ENCODE data around the gene KAT6B. TPM values are rescaled to one million over a fixed set of nuclear protein-coding genes. Genes with fewer than 3 reads are reported as not detected.
"Not testable (repeated sequence)": the region's sequence is repeated elsewhere in the genome, so short reads cannot be mapped to it uniquely, and the experiment has no call there.

KAT6B gene
- total RNA-seq, 4 donors from 2014 or later = 34.2 to 84.2 (median 47.3) TPM

DNA sequence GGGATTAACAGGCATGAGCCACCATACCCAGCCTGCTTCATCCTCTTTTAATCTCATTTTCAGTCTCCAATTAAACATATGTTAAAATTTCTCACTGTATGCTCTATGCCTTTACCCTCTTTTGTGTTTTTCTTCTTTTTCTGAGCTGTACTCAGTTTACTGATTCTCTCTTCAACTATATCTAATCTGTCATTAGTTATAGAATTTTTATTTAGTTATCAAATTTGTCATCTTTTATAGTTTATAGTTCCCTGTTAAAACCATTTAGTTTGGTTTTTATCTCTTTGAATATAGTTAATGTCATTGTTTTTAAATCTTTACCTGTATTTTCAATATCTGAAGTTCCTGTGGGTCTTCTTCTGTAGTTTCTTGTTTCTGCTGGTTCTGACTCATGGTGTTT lies 93.3 kb downstream of the KAT6B start:
- no peaks in the 10 kb centered on the region for H3K36me3 ChIP-seq
- TF ChIP-seq, protein P1, sequence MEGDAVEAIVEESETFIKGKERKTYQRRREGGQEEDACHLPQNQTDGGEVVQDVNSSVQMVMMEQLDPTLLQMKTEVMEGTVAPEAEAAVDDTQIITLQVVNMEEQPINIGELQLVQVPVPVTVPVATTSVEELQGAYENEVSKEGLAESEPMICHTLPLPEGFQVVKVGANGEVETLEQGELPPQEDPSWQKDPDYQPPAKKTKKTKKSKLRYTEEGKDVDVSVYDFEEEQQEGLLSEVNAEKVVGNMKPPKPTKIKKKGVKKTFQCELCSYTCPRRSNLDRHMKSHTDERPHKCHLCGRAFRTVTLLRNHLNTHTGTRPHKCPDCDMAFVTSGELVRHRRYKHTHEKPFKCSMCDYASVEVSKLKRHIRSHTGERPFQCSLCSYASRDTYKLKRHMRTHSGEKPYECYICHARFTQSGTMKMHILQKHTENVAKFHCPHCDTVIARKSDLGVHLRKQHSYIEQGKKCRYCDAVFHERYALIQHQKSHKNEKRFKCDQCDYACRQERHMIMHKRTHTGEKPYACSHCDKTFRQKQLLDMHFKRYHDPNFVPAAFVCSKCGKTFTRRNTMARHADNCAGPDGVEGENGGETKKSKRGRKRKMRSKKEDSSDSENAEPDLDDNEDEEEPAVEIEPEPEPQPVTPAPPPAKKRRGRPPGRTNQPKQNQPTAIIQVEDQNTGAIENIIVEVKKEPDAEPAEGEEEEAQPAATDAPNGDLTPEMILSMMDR (IDR thresholded peaks at IDR 0.05) = no peak
- TF ChIP-seq POLR2AphosphoS5 (IDR thresholded peaks at IDR 0.05) (no peak), EP300 (IDR thresholded peaks at IDR 0.05) (no peak), POLR2A (IDR thresholded peaks at IDR 0.05) (no peak)
- no peak for DNase-seq (ENCODE audit: low spot score in 2 of 2)
- H3K27me3 ChIP-seq = no peaks in the 10 kb centered on the region
- H3K4me3 ChIP-seq = no peak overlapping the region
- H3K9me3 ChIP-seq = no peaks in the 10 kb centered on the region
- no peak overlapping the region for H3K27ac ChIP-seq
- peaks cover 37% of the 10 kb centered on the region for H3K4me1 ChIP-seq

DNA sequence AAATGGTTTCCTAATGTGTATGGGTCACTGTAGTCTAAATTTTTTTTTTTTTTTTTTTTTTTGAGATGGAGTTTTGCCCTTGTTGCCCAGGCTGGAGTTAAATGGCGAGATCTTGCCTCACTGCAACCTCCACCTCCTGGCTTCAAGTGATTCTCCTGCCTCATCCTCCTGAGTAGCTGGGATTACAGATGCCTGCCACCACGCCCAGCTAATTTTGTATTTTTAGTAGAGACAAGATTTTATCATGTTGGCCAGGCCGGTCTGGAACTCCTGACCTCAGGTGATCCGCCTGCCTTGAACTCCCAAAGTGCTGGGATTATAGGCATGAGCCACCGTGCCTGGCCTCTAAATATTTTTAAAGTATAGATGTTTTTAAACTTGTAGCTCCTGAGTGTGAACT lies 94.7 kb downstream of the KAT6B start:
- not testable (repeated sequence) for H3K36me3 ChIP-seq; H3K4me3 ChIP-seq; H3K9me3 ChIP-seq; H3K27me3 ChIP-seq; DNase-seq (ENCODE audit: low spot score in 2 of 2); H3K27ac ChIP-seq
- 64% methylated on average over 5 of the region's 5 CpGs for WGBS
- H3K4me1 ChIP-seq = peaks cover 45% of the 10 kb centered on the region

DNA sequence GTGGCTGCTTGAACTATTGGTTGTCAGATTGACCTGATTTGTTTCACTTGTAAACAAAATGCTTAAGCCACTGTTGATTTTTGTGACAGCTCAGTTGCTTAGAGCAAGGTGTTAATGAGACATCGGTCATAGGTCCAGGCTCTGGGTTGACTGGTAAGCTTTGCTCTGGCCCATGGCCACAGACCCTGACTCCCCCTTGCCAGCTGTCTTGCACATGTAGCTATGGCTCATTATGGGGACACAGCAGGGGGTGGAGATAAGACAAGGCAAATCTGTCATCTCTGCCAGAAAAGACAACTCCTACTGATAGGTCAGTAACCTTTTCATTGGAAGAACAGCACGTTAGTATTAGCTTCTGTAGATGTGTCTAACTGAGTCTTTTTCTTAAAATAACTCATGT lies 95.3 kb downstream of the KAT6B start:
- Histone ChIP-seq H3K27me3 (no peaks in the 10 kb centered on the region), H3K27ac (no peak overlapping the region), H3K36me3 (no peaks in the 10 kb centered on the region), H3K4me1 (peaks cover 45% of the 10 kb centered on the region), H3K4me3 (no peak overlapping the region), H3K9me3 (no peaks in the 10 kb centered on the region)
- TF ChIP-seq POLR2A (IDR thresholded peaks at IDR 0.05) (no peak), EP300 (IDR thresholded peaks at IDR 0.05) (no peak), POLR2AphosphoS5 (IDR thresholded peaks at IDR 0.05) (no peak)
- WGBS = 69% methylated on average over 2 of the region's 2 CpGs
- no peak for DNase-seq (ENCODE audit: low spot score in 2 of 2)

DNA sequence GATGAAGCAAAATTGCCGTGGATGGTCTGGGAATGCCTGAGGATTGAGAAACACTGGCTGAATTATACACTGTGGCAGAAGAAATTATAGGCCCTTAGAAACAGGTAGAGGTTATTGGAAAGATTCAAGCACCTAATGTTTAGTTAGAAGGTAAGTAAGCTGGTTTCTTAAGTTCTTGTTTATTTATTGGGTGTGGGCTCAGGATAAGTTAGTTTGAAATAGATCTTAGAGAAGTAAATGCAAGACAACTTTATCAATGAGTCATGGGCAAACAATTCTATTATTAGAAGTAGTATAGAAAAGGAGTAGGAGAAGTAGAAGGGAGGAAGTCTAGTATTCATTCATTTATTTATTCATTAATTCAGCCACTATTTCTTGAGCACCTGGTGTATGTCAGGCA lies 96.5 kb downstream of the KAT6B start:
- H3K27me3 ChIP-seq = no peaks in the 10 kb centered on the region
- H3K36me3 ChIP-seq = no peaks in the 10 kb centered on the region
- no peak for TF ChIP-seq POLR2AphosphoS5 (IDR thresholded peaks at IDR 0.05)
- no peak overlapping the region for H3K4me3 ChIP-seq
- peaks cover 56% of the 10 kb centered on the region for H3K4me1 ChIP-seq
- H3K9me3 ChIP-seq = no peaks in the 10 kb centered on the region
- WGBS = 63% methylated on average over 1 of the region's 1 CpG
- no peak overlapping the region for H3K27ac ChIP-seq
- no peak for DNase-seq (ENCODE audit: low spot score in 2 of 2)

DNA sequence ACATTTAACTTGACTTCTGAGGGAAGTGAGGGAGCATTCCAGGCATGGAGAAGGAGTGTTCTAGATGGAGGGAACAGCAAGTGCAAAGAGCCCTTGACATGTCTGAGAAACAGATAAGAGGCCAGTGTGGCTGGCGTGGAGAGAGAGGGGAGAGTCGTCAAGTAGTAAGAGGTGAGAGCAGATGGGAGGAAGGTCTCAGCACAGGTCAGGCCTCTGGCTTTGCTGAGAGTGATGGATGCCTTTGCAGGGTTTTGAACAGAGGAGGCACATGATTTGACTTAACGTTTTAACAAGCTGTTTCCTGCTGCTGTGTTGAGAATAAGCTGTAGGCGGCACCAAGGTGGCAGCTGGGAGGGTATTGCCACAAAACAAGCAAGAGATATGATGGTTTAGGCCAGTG lies 97.2 kb downstream of the KAT6B start:
- H3K27ac ChIP-seq = peak overlapping the region; percentile 61
- H3K4me1 ChIP-seq = peaks cover 60% of the 10 kb centered on the region
- no peak overlapping the region for H3K4me3 ChIP-seq
- H3K9me3 ChIP-seq = no peaks in the 10 kb centered on the region
- no peaks in the 10 kb centered on the region for H3K27me3 ChIP-seq
- TF ChIP-seq POLR2A (IDR thresholded peaks at IDR 0.05) (no peak), EP300 (IDR thresholded peaks at IDR 0.05) (no peak), POLR2AphosphoS5 (IDR thresholded peaks at IDR 0.05) (no peak)
- TF ChIP-seq, protein P1 (IDR thresholded peaks at IDR 0.05) = no peak
- no peak for DNase-seq (ENCODE audit: low spot score in 2 of 2)
- H3K36me3 ChIP-seq = no peaks in the 10 kb centered on the region
- WGBS = 65% methylated on average over 4 of the region's 4 CpGs

DNA sequence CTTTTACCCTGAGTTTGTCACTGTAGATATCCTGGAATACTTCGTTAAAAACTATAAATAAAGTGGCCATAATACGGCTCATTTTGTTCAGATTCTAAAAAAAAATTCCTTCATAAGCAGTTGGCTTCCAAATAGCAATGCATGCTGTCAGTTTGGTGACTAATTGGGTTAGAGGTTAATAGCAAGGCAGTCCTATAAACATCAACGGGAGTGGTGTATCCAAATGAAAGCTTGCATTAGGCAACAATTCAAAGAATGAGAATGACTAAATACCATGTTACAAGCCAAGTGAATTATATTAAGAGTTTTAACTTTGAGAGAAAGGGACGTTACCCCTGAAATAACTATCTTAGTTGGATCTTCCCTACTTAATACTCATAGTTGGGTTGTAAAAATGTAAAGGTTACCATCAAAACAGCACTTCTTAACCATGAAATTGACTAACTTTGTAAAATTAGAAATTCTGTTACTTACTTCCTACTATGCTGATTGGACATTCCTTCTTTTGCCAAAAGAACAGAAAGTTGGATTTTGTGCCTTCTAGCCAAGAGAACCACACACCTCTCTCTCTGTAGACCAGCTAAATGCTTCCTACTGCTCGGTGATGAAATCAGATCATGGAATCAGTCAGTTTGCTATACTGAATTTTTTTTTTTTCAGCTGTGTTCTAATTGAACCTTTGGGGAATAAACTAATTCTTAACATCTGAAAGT lies 98.0 kb downstream of the KAT6B start:
- WGBS = 20% methylated on average over 5 of the region's 5 CpGs
- no peak for DNase-seq (ENCODE audit: low spot score in 2 of 2)
- Histone ChIP-seq H3K36me3 (no peaks in the 10 kb centered on the region), H3K4me3 (no peak overlapping the region), H3K9me3 (no peaks in the 10 kb centered on the region), H3K27me3 (no peaks in the 10 kb centered on the region), H3K27ac (peak overlapping the region; percentile 61), H3K4me1 (peaks cover 68% of the 10 kb centered on the region)
- TF ChIP-seq POLR2AphosphoS5 (IDR thresholded peaks at IDR 0.05) = peak in 1 of 3 donors; percentile 35
- TF ChIP-seq, protein P1 (IDR thresholded peaks at IDR 0.05) = no peak

DNA sequence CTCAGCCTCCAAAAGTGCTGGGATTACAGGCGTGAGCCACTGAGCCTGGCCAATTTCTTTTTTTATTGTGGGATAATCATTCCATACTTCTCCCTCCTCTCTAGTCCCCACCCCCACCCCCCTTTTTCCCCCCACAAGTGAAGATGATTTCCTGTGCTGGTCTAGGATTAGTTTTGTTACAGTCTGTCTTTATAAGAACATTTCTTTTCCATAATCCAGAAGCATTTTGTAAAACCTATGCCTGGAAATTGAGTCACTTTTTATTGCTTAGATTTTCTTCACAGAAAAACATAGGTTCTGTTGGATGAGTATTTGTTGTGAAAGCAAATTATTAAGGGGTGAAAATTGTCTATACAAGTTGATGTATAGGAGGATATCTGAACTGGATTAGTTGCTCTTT lies 98.9 kb downstream of the KAT6B start:
- 36% methylated on average over 1 of the region's 1 CpG for WGBS
- TF ChIP-seq POLR2A (IDR thresholded peaks at IDR 0.05) (no peak), EP300 (IDR thresholded peaks at IDR 0.05) (no peak), POLR2AphosphoS5 (IDR thresholded peaks at IDR 0.05) (no peak)
- TF ChIP-seq, protein P1 (IDR thresholded peaks at IDR 0.05) = no peak

More for the DNA sequence above, 98.9 kb downstream of the KAT6B start:
- Histone ChIP-seq H3K36me3 (no peaks in the 10 kb centered on the region), H3K27me3 (no peaks in the 10 kb centered on the region), H3K9me3 (no peaks in the 10 kb centered on the region), H3K27ac (peak overlapping the region; percentile 61), H3K4me3 (no peak overlapping the region), H3K4me1 (peaks cover 73% of the 10 kb centered on the region)
- DNase-seq (ENCODE audit: low spot score in 2 of 2) = no peak
